NCI-H82 treated with DMSO at 0.1 percent for 48 hours (cell line): ENCODE results near the gene NFIL3.
"Not testable (repeated sequence)": the region's sequence is repeated elsewhere in the genome, so short reads cannot be mapped to it uniquely, and the experiment has no call there.

Source experiments
- DNase-seq: peaks from one replicate; lab custom pipeline; 2025; ENCODE audit not compliant: unreplicated experiment; lab: John Stamatoyannopoulos, UW

Gene NFIL3

GRCh38 chr9:91395553-91396471 is 27.8 kb downstream of the NFIL3 start:
- peak; percentile 89 for DNase-seq

- DNase-seq = no peak
These were observed 28.5 kb downstream of the NFIL3 start for GRCh38 chr9:91395106-91395552.

GRCh38 chr9:91393826-91394225 is 29.8 kb downstream of the NFIL3 start:
- no peak for DNase-seq

GRCh38 chr9:91392435-91392834 is 31.2 kb downstream of the NFIL3 start:
- DNase-seq = no peak

- no peak for DNase-seq
These were observed 31.8 kb downstream of the NFIL3 start for GRCh38 chr9:91391818-91392217.

GRCh38 chr9:91391412-91391811 is 32.2 kb downstream of the NFIL3 start:
- no peak for DNase-seq

GRCh38 chr9:91389686-91390085 is 33.9 kb downstream of the NFIL3 start:
- not testable (repeated sequence) for DNase-seq

GRCh38 chr9:91386765-91387164 is 36.9 kb downstream of the NFIL3 start:
- DNase-seq = no peak

- DNase-seq = no peak
These were observed 38.7 kb downstream of the NFIL3 start for GRCh38 chr9:91384954-91385353.

GRCh38 chr9:91383577-91383976 is 40.1 kb downstream of the NFIL3 start:
- no peak for DNase-seq

- DNase-seq = no peak
These were observed 41.3 kb downstream of the NFIL3 start for GRCh38 chr9:91382298-91382697.

- DNase-seq = no peak
These were observed 44.2 kb downstream of the NFIL3 start for GRCh38 chr9:91379426-91379825.

GRCh38 chr9:91378695-91379127 is 44.9 kb downstream of the NFIL3 start:
- no peak for DNase-seq

- DNase-seq = not testable (repeated sequence)
These were observed 45.6 kb downstream of the NFIL3 start for GRCh38 chr9:91378054-91378453.

- DNase-seq = no peak
These were observed 47.4 kb downstream of the NFIL3 start for GRCh38 chr9:91376239-91376638.

GRCh38 chr9:91374939-91375338 is 48.7 kb downstream of the NFIL3 start:
- DNase-seq = no peak

GRCh38 chr9:91371894-91372293 is 51.7 kb downstream of the NFIL3 start:
- no peak for DNase-seq

GRCh38 chr9:91370006-91370405 is 53.6 kb downstream of the NFIL3 start:
- not testable (repeated sequence) for DNase-seq

GRCh38 chr9:91364702-91365101 is 58.9 kb downstream of the NFIL3 start:
- no peak for DNase-seq

- no peak for DNase-seq
These were observed 59.6 kb downstream of the NFIL3 start for GRCh38 chr9:91364005-91364404.

GRCh38 chr9:91362051-91362611 is 61.5 kb downstream of the NFIL3 start:
- no peak for DNase-seq

- DNase-seq = no peak
These were observed 62.2 kb downstream of the NFIL3 start, which contains the start of gene AUH for GRCh38 chr9:91361291-91362050. AUH (minus strand) TSS chr9:91361918; CDS start chr9:91361889, 29 bp downstream.
